K562 (cell line): Measurements from ENCODE around the gene ZFYVE28. TPM values are rescaled to one million over a fixed set of nuclear protein-coding genes. Genes with fewer than 3 reads are reported as not detected.

Experiments used
- AFF1 ChIP-seq, 2 experiments: fragments of 450-650 bp; IDR thresholded peaks; 2 replicates each; pipeline ENCODE4 v1.6.1; 2018; ENCODE audit warnings: mild to moderate bottlenecking in 2 of 2, low read depth in 1 of 2; ENCODE audit not compliant: partially characterized antibody in 2 of 2
- ARNT ChIP-seq, 2 experiments: fragments of 450-650 bp; IDR thresholded peaks; 2 replicates each; pipeline ENCODE4 v1.6.1; 2016; ENCODE audit warnings: mild to moderate bottlenecking in 1 of 2
- CXXC5 ChIP-seq: fragments of 250-450 bp; sonication (Bioruptor Pico); IDR thresholded peaks from 2 replicates; pipeline ENCODE4 v1.8.0; 2022; ENCODE audit warnings: inconsistent platforms, mild to moderate bottlenecking, moderate library complexity
- EP400 ChIP-seq: fragments of 450-650 bp; IDR thresholded peaks from 2 replicates; pipeline ENCODE4 v1.6.1; 2017; ENCODE audit warnings: antibody characterized with exemption, mild to moderate bottlenecking, moderate library complexity
- GABPB2 ChIP-seq: fragments of 250-450 bp; sonication (Bioruptor Pico); conservative IDR thresholded peaks from 2 replicates; pipeline ENCODE4 v1.5.1; 2021; ENCODE audit warnings: mild to moderate bottlenecking
- GTF2A2 ChIP-seq: IDR thresholded peaks from 2 replicates; pipeline ENCODE4 v1.6.1; 2016; ENCODE audit warnings: mild to moderate bottlenecking, missing genetic modification characterization, missing compliant biosample characterization
- HNRNPLL ChIP-seq: fragments of 200-400 bp; formaldehyde crosslinking; IDR thresholded peaks from 2 replicates; pipeline ENCODE4 v1.6.1; 2017; ENCODE audit warnings: low read length, low read depth, mild to moderate bottlenecking; ENCODE audit not compliant: poor library complexity, severe bottlenecking
- POLR2G ChIP-seq: fragments of 200-400 bp; formaldehyde crosslinking; IDR thresholded peaks from 2 replicates; pipeline ENCODE4 v1.6.1; 2017; ENCODE audit warnings: low read depth, mild to moderate bottlenecking, antibody characterized with exemption, low read length, moderate library complexity
- RB1 ChIP-seq: fragments of 450-650 bp; IDR thresholded peaks from 2 replicates; pipeline ENCODE4 v1.6.1; 2017; ENCODE audit warnings: low read depth, mild to moderate bottlenecking
- RBM17 ChIP-seq: fragments of 200-400 bp; formaldehyde crosslinking; IDR thresholded peaks from 2 replicates; pipeline ENCODE4 v1.6.1; 2017; ENCODE audit warnings: low read depth, mild to moderate bottlenecking, low read length, borderline replicate concordance
- SRSF7 ChIP-seq: fragments of 200-400 bp; formaldehyde crosslinking; optimal IDR thresholded peaks from 2 replicates; pipeline ENCODE3; 2017; ENCODE audit warnings: mild to moderate bottlenecking, low read depth, low read length
- TRIM28 ChIP-seq: fragments of 450-650 bp; IDR thresholded peaks from 2 replicates; pipeline ENCODE4 v1.6.1; 2017
- VEZF1 ChIP-seq: fragments of 200-800 bp; sonication (Bioruptor generic); IDR thresholded peaks from 2 replicates; pipeline ENCODE4 v1.6.1; 2017; ENCODE audit warnings: missing genetic modification characterization, missing compliant biosample characterization
- ZBTB7A ChIP-seq: IDR thresholded peaks from 2 replicates; pipeline ENCODE4 v1.6.1; 2011; ENCODE audit warnings: low read depth, mild to moderate bottlenecking, low read length, moderate library complexity, borderline replicate concordance; ENCODE audit not compliant: control insufficient read depth
- ZNF408 ChIP-seq: fragments of 250-450 bp; sonication (Bioruptor Pico); IDR thresholded peaks from 2 replicates; pipeline ENCODE4 v1.4.0; 2020; ENCODE audit warnings: low read depth, mild to moderate bottlenecking, moderate library complexity
- ZNF77 ChIP-seq: fragments of 250-450 bp; sonication (Bioruptor Pico); IDR thresholded peaks from 2 replicates; pipeline ENCODE4 v1.5.0; 2020
- polyA plus RNA-seq, 8 experiments: library from polyadenylated mRNA; depleted of rRNA in 4 of 8; stranded (reverse) in 5 of 8; unstranded in 3 of 8; fragments of >200 nt; fragmentation: Nextera tagmentation in 2 of 8; fragmentation: Illumina TruSeq in 1 of 8; extraction: Ambion mirVana in 2 of 8; extraction: Trizol in 1 of 8; gene quantifications; 2 replicates each; pipeline versions ENCODE4 v1.2.1 to v1.2.3, GENCODE V29; 2011 to 2014; ENCODE audit warnings: inconsistent platforms in 1 of 8, missing spikeins in 1 of 8
- total RNA-seq, 7 experiments: library from RNA; depleted of rRNA in 6 of 7; stranded (reverse); fragments of >200 nt in 6 of 7; fragmentation: Illumina TruSeq in 2 of 7; extraction: Trizol in 2 of 7; gene quantifications; 2 replicates each; pipeline versions ENCODE4 v1.2.1 to v1.2.3, GENCODE V29; 2011 to 2021; ENCODE audit warnings: low replicate concordance in 1 of 7
- TF ChIP-seq, protein P1 (sequence below): fragments of 450-650 bp; formaldehyde crosslinking; IDR thresholded peaks from 2 replicates; pipeline ENCODE4 v1.4.0; 2022; ENCODE audit warnings: missing genetic modification characterization
- TF ChIP-seq, protein P2 (sequence below): fragments of 250-450 bp; sonication (Bioruptor Pico); IDR thresholded peaks from 2 replicates; pipeline ENCODE4 v1.5.0; 2022; ENCODE audit warnings: mild to moderate bottlenecking

ZFYVE28 gene
- total and polyA plus RNA-seq, 9 of the 15 experiments (the other 6 are each of a cell fraction or from before 2014, with no cell fraction given), result 1.3 to 24.8 (median 8.9) TPM

- TF ChIP-seq AFF1 (IDR thresholded peaks at IDR 0.05; ENCODE audit: low read depth in 1 of 2, partially characterized antibody in 2 of 2), result no peak
- no peak for TF ChIP-seq TRIM28
- TF ChIP-seq RB1, result peak; percentile 62
- peak; percentile 89 for TF ChIP-seq POLR2G
- TF ChIP-seq, protein P1, sequence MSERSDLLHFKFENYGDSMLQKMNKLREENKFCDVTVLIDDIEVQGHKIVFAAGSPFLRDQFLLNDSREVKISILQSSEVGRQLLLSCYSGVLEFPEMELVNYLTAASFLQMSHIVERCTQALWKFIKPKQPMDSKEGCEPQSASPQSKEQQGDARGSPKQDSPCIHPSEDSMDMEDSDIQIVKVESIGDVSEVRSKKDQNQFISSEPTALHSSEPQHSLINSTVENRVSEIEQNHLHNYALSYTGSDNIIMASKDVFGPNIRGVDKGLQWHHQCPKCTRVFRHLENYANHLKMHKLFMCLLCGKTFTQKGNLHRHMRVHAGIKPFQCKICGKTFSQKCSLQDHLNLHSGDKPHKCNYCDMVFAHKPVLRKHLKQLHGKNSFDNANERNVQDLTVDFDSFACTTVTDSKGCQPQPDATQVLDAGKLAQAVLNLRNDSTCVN, result no peak
- TF ChIP-seq GABPB2 (CRISPR knock-in tag), result no peak
- no peak for TF ChIP-seq GTF2A2 (tag)
- TF ChIP-seq RBM17, result no peak
- peak; percentile 32; the same call in 1 of the 2 replicates for TF ChIP-seq EP400
- TF ChIP-seq ZNF77 (CRISPR knock-in tag), result no peak
- peak; percentile 28 for TF ChIP-seq HNRNPLL
- no peak for TF ChIP-seq ZNF408
- TF ChIP-seq ARNT (IDR thresholded peaks at IDR 0.05), result no peak
- peak; percentile 44 for TF ChIP-seq ZBTB7A
- peak; percentile 69 for TF ChIP-seq CXXC5 (CRISPR knock-in tag)
- TF ChIP-seq SRSF7, result no peak
- peak; percentile 85 for TF ChIP-seq VEZF1 (CRISPR knock-in tag)
- TF ChIP-seq, protein P2, sequence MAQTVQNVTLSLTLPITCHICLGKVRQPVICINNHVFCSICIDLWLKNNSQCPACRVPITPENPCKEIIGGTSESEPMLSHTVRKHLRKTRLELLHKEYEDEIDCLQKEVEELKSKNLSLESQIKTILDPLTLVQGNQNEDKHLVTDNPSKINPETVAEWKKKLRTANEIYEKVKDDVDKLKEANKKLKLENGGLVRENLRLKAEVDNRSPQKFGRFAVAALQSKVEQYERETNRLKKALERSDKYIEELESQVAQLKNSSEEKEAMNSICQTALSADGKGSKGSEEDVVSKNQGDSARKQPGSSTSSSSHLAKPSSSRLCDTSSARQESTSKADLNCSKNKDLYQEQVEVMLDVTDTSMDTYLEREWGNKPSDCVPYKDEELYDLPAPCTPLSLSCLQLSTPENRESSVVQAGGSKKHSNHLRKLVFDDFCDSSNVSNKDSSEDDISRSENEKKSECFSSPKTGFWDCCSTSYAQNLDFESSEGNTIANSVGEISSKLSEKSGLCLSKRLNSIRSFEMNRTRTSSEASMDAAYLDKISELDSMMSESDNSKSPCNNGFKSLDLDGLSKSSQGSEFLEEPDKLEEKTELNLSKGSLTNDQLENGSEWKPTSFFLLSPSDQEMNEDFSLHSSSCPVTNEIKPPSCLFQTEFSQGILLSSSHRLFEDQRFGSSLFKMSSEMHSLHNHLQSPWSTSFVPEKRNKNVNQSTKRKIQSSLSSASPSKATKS (CRISPR knock-in tag), result no peak
These were observed 53.8 kb downstream of the ZFYVE28 start (continued) for GRCh38 chr4:2364654-2365053.
